Inflammatory macrophage treated with lipopolysaccharide for 4 hours (primary cell): ENCODE measurements around the gene FUT8.

ENCODE experiments used
- DNase-seq: peaks from one replicate; pipeline ENCODE4 v3.0.0-alpha.2; 2020

The FUT8 gene

GRCh38 chr14:65560340-65561027 is 148.0 kb downstream of the FUT8 start:
- no peak for DNase-seq

- no peak for DNase-seq
Measured at GRCh38 chr14:65564370-65564769, 151.8 kb downstream of the FUT8 start.

DNA sequence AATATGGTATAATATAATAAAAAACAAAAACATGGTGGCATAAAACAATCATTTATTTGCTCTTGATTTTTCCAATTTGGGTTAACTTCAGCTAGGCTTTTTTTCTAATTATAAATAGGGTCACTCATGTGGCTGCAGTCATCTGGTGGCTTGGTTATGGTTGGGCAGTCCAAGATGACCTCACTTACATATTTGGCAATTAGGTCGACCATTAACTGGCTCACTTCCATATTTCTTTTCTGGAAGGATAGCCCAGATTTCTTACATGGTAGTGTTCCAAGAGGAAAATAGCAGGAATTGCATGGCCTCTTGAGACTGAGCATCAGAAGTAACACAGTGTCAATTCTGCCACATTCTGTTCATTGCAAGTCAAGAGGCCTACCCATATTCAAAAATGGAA is 153.4 kb downstream of the FUT8 start:
- DNase-seq = no peak

- DNase-seq = no peak
Measured at GRCh38 chr14:65566820-65567522, 154.4 kb downstream of the FUT8 start.

DNA sequence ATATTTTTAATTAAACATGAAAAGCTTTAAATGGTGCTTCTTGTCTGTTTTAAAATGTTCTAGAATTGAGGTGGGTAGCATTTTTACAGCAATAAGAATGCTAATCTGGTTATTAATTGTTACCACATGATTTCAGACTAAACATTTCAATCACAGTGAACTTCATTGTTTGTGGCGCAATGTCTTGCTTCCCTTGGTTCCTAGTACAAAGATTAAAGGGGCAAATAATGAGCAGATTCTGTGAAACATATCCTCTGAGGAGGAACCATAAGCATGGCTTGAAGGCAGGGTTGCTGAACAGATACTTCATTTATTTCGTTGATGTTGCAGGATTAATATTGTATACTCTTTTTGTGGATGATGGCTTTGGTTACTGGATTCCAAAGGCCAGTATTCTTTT is 162.1 kb downstream of the FUT8 start:
- DNase-seq = no peak

DNA sequence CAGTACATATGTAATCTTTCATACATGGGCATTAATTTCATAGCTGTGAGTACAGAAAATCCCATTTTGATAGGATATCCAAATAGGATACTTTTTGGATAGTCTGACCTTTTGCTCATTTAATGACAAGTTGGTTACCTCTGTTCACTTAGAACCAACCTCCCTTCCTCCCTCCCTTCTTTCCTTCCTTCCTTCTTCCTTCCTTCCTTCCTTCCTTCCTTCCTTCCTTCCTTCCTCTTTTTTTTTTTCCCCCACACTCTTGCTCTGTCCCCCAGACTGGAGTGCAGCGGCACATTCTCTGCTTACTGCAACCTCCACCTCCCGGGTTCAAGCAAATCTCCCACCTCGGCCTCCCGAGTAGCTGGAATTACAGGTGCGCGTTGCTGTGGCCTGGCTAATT is 162.9 kb downstream of the FUT8 start:
- no peak for DNase-seq

- no peak for DNase-seq
Measured at GRCh38 chr14:65580973-65581372, 168.4 kb downstream of the FUT8 start.

DNA sequence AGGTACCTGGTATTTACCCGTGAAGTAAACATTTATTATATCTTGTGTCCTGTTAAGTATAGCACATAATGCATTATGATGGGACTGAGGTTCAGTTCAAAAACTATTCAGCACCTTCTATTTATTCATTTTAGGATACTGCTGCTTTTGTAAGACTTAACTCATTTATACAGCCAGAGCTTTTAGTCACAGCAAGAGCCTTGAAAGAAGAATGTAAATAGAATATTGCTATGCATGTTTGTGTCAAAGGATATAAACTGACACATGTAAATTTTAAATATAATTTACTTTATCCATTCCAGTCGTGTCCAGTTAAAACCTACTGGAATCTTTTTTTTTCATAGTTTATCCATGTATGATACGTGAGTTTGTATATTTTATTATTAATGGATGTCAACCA is 168.8 kb downstream of the FUT8 start:
- no peak for DNase-seq

- no peak for DNase-seq
Measured at GRCh38 chr14:65581799-65582198, 169.3 kb downstream of the FUT8 start.

- no peak for DNase-seq
Measured at GRCh38 chr14:65585216-65585615, 172.7 kb downstream of the FUT8 start.

DNA sequence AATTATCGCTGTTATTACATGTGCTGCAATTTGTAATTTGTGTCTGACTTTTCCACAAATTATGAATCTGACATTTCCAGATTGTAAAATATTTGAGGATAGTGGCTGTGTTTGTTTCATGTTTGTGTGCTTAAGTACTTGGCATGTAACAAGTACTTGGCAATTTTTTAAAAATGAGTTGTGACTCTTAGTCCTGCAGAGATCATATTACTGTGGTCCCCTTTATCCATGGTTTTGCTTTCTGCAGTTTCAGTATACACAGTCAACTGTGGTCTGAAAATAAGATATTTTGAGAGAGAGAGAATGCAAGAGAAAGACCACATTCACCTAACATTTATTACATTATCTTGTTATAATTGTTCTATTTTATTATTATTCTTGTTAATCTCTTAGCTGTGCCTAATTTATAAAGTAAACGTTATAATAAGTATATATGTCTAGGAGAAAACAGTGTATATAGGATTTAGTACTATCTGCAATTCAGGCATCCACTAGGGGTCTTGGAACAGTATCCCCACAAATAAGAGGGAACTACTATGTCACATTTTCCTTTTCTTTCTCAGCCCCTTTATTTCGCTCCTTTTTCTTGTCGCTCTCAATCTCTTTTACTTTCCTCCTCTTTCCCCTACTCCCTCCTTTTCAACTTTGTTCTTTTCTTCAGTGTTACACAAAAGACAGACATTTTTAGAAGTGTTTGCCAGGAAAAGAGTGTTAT is 176.1 kb downstream of the FUT8 start:
- DNase-seq = no peak

GRCh38 chr14:65594153-65594881 is 181.8 kb downstream of the FUT8 start:
- no peak for DNase-seq

GRCh38 chr14:65594882-65595237 is 182.3 kb downstream of the FUT8 start:
- DNase-seq = no peak

GRCh38 chr14:65599375-65599774 is 186.8 kb downstream of the FUT8 start:
- no peak for DNase-seq

DNA sequence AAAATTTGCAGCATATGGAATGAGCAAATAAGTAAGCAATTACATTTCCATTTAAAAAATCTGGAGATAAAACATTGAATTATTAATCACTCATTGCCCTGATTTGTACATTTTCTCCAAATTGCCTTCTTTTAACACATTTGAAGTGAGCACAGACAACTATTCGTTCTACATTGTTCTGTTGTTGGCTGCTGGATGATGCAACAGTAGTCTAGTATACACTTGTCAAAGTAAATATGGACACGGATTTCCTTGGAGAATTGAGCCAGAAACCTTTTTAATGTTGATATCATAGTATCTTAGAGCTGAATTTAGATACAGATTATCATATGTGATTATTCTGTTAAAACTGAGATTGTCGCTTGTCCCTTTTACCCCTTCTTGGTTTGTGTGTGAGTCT is 188.2 kb downstream of the FUT8 start:
- no peak for DNase-seq

- no peak for DNase-seq
Measured at GRCh38 chr14:65604535-65604934, 192.0 kb downstream of the FUT8 start.

- no peak for DNase-seq
Measured at GRCh38 chr14:65604936-65605335, 192.4 kb downstream of the FUT8 start.

GRCh38 chr14:65606460-65606859 is 193.9 kb downstream of the FUT8 start:
- no peak for DNase-seq

- no peak for DNase-seq
Measured at GRCh38 chr14:65613131-65613650, 200.7 kb downstream of the FUT8 start.

DNA sequence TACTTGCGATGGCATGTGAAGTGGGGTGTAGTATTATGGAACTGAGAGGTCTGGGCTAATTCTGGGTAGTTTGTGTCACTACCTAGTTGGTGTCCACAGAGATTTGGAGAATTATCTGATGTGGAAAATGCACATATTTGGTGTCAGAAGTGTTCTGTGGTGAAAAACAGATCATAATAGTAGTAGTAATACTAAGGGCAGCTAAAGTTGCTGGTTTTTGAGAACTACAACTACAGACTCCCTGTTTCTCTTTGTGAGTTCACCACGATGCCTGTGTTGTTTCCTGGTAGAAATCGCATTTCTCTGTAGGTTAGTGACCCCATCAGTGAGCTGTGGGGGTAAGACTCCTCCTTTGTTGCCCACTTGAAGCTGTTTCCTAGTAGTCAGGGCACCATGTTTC is 206.5 kb downstream of the FUT8 start:
- DNase-seq = no peak

GRCh38 chr14:65620195-65620594 is 207.7 kb downstream of the FUT8 start:
- DNase-seq = no peak

- DNase-seq = no peak
Measured at GRCh38 chr14:65622703-65623102, 210.2 kb downstream of the FUT8 start.

- DNase-seq = no peak
Measured at GRCh38 chr14:65623759-65624158, 211.2 kb downstream of the FUT8 start.
